ENCODE data around the gene COMMD6. TPM values are rescaled to one million over a fixed set of nuclear protein-coding genes. Genes with fewer than 3 reads are reported as not detected.

The COMMD6 gene
- total RNA-seq: 83.6 and 100 TPM in 2 replicates

GRCh38 chr13:75537401-75538365 is at the start of gene COMMD6:
COMMD6 (minus strand) TSS chr13:75537841; CDS start chr13:75537805, 36 bp downstream.

GRCh38 chr13:75549262-75550158 is 11.9 kb upstream of the COMMD6 start, which contains the start of gene UCHL3:
UCHL3 (plus strand) TSS chr13:75549791; CDS start chr13:75549821, 30 bp downstream.

GRCh38 chr13:75482070-75482819 is 55.4 kb downstream of the COMMD6 start, which contains the start of gene TBC1D4:
TBC1D4 (minus strand) TSS chr13:75482169; CDS start chr13:75481767, 402 bp downstream.

Other genes starting within 250 kb of the COMMD6 start
- 9.1 and 13.5 TPM in 2 replicates for gene TBC1D4, start 55.7 kb downstream of the COMMD6 start, total RNA-seq
- gene UCHL3, start 11.9 kb upstream of the COMMD6 start, total RNA-seq: 48.9 and 49.8 TPM in 2 replicates
- 31.4 and 35.5 TPM in 2 replicates for gene LMO7, start 98.5 kb upstream of the COMMD6 start, total RNA-seq

Measured in bronchus fibroblast of lung (primary cell).